HUES64 (cell line): ENCODE measurements around the gene DCUN1D3.
"Not testable (repeated sequence)": the region's sequence is repeated elsewhere in the genome, so short reads cannot be mapped to it uniquely, and the experiment has no call there.

ENCODE experiments used
- H3K27ac ChIP-seq: 2 replicates; pipeline ENCODE4 v1.7.0; 2013; ENCODE audit warnings: low read depth, low read length, inconsistent platforms
- H3K27me3 ChIP-seq: 2 replicates; pipeline ENCODE4 v1.6.1; 2013; ENCODE audit warnings: mild to moderate bottlenecking, low read length; ENCODE audit not compliant: insufficient read depth
- H3K36me3 ChIP-seq: 2 replicates; pipeline ENCODE4 v1.6.1; 2013; ENCODE audit warnings: mild to moderate bottlenecking, low read length; ENCODE audit not compliant: insufficient read depth
- H3K4me1 ChIP-seq: 2 replicates; pipeline ENCODE4 v1.6.1; 2013; ENCODE audit warnings: mild to moderate bottlenecking, low read length, moderate library complexity; ENCODE audit not compliant: insufficient read depth
- H3K4me3 ChIP-seq: 2 replicates; pipeline ENCODE4 v1.5.1; 2013; ENCODE audit warnings: mild to moderate bottlenecking, low read length, moderate library complexity
- H3K9ac ChIP-seq: 2 replicates; pipeline ENCODE4 v1.6.1; 2013; ENCODE audit warnings: mild to moderate bottlenecking, low read depth, low read length
- H3K9me3 ChIP-seq: 2 replicates; pipeline ENCODE4 v1.6.1; 2013; ENCODE audit warnings: low read depth, low read length; ENCODE audit not compliant: insufficient read depth
- WGBS: fragments of 150-250, 120-280 bp; methylation state at CpG from one replicate; pipeline ENCODE4 v1.1.7; 2013; ENCODE audit warnings: missing lambda C conversion rate; 5-methylcytosine and 5-hydroxymethylcytosine counted together

The DCUN1D3 gene

DNA sequence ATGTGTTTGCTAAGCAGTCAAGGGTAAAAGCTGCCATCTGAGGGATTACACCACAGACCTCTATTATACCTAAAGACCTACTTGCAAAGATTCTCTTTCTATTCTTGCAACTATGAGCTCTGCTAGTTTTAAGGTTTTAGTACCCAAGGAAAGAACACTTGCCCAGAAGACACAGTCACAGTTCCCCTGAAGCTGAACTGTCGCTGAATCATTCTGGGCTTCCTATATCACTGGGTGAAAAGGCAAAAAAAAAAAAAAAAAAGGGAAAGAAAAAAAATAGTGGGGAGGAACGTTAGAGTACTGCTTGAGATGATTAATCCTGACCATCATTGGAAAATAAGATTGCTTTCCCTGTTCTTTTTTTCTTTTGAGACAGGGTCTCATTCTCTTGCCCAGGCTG, 38.3 kb upstream of the DCUN1D3 start:
- Histone ChIP-seq H3K36me3 (no peaks in the 10 kb centered on the region), H3K27me3 (no peaks in the 10 kb centered on the region), H3K4me3 (no peak overlapping the region), H3K27ac (no peak overlapping the region), H3K9ac (no peak overlapping the region), H3K9me3 (no peaks in the 10 kb centered on the region), H3K4me1 (no peaks in the 10 kb centered on the region)
- WGBS, result 88% methylated on average over 2 of the region's 2 CpGs

DNA sequence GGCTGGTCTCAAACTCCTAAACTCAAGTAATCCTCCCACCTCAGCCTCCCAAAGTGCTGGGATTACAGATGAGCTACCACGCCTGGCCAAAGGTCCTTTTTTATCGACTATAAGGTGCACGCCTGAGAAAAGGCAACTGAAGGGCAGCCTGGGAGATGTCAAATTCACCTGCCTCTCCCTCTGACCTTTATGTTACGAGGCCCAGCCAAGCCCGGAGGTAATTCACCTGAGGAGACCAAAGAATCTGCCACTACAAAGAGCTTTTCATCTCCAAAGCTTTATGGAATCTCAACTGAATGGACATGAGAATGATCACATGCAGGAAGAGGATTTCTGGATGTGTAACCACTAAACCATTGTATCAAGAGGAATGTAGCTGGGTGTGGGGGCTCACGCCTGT, 37.6 kb upstream of the DCUN1D3 start:
- H3K27ac ChIP-seq, result no peak overlapping the region
- H3K27me3 ChIP-seq, result no peaks in the 10 kb centered on the region
- no peaks in the 10 kb centered on the region for H3K4me1 ChIP-seq
- no peak overlapping the region for H3K9ac ChIP-seq
- no peak overlapping the region for H3K4me3 ChIP-seq
- 96% methylated on average over 6 of the region's 6 CpGs for WGBS
- no peaks in the 10 kb centered on the region for H3K36me3 ChIP-seq
- H3K9me3 ChIP-seq, result no peaks in the 10 kb centered on the region

DNA sequence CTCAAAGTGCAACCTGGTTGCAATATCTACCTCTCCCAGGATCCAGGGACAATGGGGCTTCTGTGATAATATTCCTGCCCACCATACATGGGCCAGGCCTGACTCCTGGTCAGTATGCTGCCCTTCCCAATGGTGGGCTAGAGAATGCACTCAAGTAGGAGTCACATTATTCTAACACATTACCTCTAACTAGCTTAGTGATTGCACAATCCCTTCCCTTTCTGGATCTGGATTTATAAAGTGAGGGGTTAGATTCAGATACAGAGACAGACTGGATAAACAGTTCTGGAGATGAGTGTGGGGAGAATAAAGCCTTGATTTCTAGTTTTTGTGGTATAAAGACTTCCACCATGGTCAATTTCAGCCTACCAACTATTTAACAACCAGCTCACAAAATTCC, 33.4 kb upstream of the DCUN1D3 start:
- Histone ChIP-seq H3K4me1 (no peaks in the 10 kb centered on the region), H3K9me3 (no peaks in the 10 kb centered on the region), H3K27ac (no peak overlapping the region), H3K36me3 (no peaks in the 10 kb centered on the region), H3K27me3 (no peaks in the 10 kb centered on the region), H3K4me3 (no peak overlapping the region), H3K9ac (no peak overlapping the region)

DNA sequence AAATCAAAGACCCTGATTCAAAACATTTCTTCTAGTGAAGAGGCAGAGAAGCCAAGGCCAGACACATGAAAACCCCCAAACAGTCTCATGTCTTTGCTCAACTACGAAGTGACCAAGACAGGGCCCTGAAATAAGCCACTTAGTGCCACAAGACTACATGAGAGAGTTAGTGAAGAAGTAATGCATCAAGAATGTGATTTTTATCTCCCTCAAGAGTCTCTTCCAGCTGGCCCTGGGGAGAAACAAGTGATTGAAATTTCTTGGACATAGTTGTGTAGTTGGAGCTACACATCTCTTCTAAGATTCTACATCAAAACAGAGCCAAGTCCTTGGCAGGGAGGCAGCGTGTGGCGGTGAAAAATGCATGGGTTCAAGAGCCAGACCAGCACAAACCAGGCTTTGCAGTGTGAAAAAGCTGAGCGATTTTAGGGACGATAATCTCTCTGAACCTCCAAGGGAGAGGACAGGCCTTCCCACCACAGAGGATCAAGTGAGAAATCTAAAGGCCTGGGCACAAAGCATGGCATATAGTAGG, 31.0 kb upstream of the DCUN1D3 start:
- Histone ChIP-seq H3K36me3 (no peaks in the 10 kb centered on the region), H3K4me1 (no peaks in the 10 kb centered on the region), H3K4me3 (no peak overlapping the region), H3K9ac (no peak overlapping the region), H3K27ac (no peak overlapping the region), H3K27me3 (no peaks in the 10 kb centered on the region), H3K9me3 (no peaks in the 10 kb centered on the region)
- 96% methylated on average over 5 of the region's 5 CpGs for WGBS

DNA sequence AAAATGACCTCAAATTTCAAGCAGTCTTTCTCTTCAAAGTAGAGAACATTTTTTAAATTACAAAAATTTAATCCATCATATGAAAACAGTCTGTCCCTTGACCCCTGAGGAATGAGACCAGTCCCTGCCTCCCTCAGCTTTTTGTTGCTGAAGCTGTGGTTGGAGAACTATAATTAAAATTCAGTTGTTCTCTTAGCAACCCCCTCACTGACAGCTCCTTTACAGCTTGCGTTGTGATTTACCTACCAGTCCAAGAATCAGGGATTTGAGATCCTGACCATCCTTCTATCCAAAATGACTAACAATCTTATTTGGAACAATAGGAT, 30.2 kb upstream of the DCUN1D3 start:
- Histone ChIP-seq H3K27me3 (no peaks in the 10 kb centered on the region), H3K9ac (no peak overlapping the region), H3K9me3 (no peaks in the 10 kb centered on the region), H3K4me1 (no peaks in the 10 kb centered on the region), H3K36me3 (peaks cover 4% of the 10 kb centered on the region), H3K27ac (no peak overlapping the region), H3K4me3 (no peak overlapping the region)
- WGBS, result 84% methylated on average over 1 of the region's 1 CpG

DNA sequence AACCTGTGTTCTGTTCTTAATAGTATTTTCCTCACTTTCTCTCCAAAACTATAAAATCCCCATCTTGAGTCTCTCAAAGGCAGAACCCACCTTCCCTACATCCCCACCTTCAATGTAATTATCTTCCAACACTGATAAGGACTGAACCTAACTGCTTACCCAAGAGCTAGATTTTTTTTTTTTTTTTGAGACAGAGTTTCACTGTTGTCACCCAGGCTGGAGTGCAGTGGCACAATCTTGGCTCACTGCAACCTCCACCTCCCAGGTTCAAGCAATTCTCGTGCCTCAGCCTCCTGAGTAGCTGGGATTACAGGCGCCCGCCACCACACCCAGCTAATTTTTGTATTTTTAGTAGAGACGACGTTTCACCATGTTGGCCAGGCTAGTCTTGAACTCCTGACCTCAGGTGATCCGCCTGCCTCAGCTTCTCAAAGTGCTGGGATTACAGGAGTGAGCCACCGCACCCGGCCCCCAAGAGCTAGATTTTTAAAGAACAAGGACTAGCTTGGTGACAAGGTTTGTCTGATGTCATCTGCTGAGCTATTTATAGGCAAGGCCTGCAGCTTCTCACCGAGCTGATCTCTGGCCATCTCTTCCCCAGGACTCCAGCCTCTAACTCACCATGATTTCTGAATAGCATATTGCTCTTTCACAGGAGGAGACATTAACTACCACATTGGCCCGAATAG, 29.7 kb upstream of the DCUN1D3 start:
- not testable (repeated sequence) for H3K4me3 ChIP-seq, H3K36me3 ChIP-seq, H3K4me1 ChIP-seq, H3K9me3 ChIP-seq, H3K9ac ChIP-seq, H3K27ac ChIP-seq, H3K27me3 ChIP-seq
- WGBS, result 89% methylated on average over 10 of the region's 10 CpGs

DNA sequence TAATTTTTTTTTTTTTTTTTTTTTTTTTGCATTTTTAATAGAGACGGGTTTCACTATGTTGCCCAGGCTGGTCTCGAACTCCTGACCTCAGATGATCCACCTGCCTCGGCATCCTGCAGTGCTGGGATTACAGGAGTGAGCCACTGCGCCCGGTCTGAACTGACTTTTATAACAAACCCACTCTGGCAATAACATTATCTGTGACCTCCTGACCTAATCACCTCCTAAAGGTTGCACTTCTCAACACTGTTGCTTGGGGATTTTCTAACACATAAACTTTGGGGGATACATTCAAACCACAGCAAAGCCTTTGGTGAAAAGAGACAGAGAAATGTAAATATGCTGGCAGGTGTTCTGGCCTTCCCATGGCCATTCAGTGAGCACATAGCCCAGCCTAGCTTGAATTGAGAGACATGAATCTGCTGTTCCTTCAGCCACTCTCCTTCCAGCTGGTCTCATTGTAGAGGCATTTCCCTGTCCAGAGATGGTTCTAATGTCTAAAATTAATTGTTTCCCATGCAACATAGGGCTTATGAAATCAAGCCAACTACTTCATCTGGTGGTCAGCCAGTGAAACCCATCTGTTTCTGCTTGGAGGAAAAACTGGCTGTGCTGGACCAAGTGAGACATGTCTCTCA, 28.7 kb upstream of the DCUN1D3 start:
- Histone ChIP-seq H3K9ac (no peak overlapping the region), H3K27me3 (no peaks in the 10 kb centered on the region), H3K27ac (no peak overlapping the region), H3K4me1 (no peaks in the 10 kb centered on the region), H3K4me3 (no peak overlapping the region), H3K9me3 (no peaks in the 10 kb centered on the region), H3K36me3 (peaks cover 9% of the 10 kb centered on the region)
- WGBS, result 91% methylated on average over 5 of the region's 5 CpGs

DNA sequence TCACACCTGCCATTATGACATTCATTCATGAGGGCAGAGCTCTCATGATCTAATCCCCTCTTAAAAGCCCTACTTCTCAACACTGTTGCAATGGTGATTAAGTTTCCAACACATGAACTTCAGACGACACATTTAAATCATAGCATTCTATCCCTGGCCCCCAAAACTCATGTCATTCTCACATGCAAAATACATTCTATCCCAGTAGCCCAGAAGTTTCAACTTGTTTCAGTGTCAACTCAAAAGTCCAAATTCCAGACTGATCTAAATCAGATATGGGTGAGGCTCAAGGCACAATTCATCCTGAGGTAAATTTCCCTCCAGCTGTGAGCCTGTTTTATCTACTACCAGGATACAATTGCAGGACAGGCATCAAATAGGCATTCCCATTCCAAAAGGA, 25.6 kb upstream of the DCUN1D3 start:
- Histone ChIP-seq H3K9me3 (no peaks in the 10 kb centered on the region), H3K4me3 (no peak overlapping the region), H3K4me1 (no peaks in the 10 kb centered on the region), H3K9ac (no peak overlapping the region), H3K36me3 (peaks cover 9% of the 10 kb centered on the region), H3K27ac (no peak overlapping the region), H3K27me3 (no peaks in the 10 kb centered on the region)
- WGBS, result 88% methylated on average over 1 of the region's 1 CpG

DNA sequence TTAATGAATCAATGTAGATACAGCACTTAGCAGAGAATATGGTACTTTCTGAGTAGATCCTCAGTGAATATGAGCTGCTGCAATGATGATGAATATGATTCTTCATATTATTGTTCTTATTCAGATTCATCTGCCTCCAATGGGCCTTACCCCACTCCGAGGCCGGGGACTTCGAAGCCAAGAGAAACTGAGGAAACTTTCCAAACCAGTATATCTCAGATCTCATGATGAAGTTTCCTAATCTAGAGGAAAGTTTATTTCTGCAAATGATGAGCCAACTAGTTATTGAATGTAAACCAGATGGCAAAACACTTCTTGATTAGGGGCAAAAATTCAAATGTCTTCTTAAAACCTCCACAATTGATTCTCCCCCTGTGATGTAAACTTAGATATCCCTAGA, 23.7 kb upstream of the DCUN1D3 start:
- peaks cover 5% of the 10 kb centered on the region; the same call in 1 of the 2 replicates for H3K4me1 ChIP-seq
- H3K27ac ChIP-seq, result no peak overlapping the region
- H3K27me3 ChIP-seq, result no peaks in the 10 kb centered on the region
- peaks cover 13% of the 10 kb centered on the region for H3K36me3 ChIP-seq
- no peaks in the 10 kb centered on the region for H3K9me3 ChIP-seq
- H3K4me3 ChIP-seq, result no peak overlapping the region
- 80% methylated on average over 2 of the region's 3 CpGs for WGBS
- no peak overlapping the region for H3K9ac ChIP-seq

DNA sequence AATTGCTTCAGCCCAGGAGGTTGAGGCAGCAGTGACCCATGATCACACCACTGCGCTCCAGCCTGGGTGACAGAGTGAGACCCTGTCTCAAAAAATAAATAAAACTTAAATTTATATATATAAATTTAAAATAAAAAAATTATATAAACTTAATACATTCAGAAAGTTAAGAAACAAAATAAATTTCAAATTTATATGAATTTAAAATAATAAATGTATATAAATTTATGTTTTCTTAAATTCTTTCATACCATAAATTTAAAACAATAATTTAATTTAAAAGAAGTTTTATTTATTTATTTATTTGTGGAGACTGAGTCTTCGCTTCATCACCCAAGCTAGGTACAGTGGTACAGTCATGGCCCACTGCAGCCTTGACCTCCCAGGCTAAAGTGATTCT, 20.6 kb upstream of the DCUN1D3 start:
- H3K36me3 ChIP-seq, result peaks cover 13% of the 10 kb centered on the region
- WGBS, result 100% methylated on average over 1 of the region's 2 CpGs
- H3K27ac ChIP-seq, result no peak overlapping the region
- no peak overlapping the region for H3K9ac ChIP-seq
- no peaks in the 10 kb centered on the region for H3K9me3 ChIP-seq
- peaks cover 9% of the 10 kb centered on the region; the same call in 1 of the 2 replicates for H3K4me1 ChIP-seq
- H3K27me3 ChIP-seq, result no peaks in the 10 kb centered on the region
- H3K4me3 ChIP-seq, result no peak overlapping the region

DNA sequence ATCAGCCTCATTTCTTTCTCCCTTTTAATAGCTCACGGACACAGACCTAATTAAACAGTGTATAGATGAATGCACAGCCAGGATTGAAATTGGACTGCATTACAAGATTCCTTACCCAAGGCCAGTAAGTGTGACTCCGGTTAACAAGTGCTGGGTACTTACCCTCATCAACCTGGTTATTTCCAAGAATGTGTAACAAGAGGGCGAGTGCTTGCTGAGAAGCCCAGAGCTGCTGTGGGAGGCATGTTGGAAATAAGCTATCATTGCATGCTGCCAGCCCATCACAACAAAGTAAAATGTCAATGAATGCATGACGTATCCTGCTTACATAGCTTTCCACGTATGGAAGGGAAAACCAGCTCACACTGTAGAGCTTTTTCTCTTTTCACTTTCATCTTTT, 19.9 kb upstream of the DCUN1D3 start:
- WGBS, result over 99% methylated on average over 5 of the region's 5 CpGs

More for the DNA sequence above, 19.9 kb upstream of the DCUN1D3 start:
- peaks cover 9% of the 10 kb centered on the region; the same call in 1 of the 2 replicates for H3K36me3 ChIP-seq
- no peak overlapping the region for H3K4me3 ChIP-seq
- H3K9me3 ChIP-seq, result no peaks in the 10 kb centered on the region
- H3K27ac ChIP-seq, result no peak overlapping the region
- H3K4me1 ChIP-seq, result peaks cover 9% of the 10 kb centered on the region; the same call in 1 of the 2 replicates
- H3K9ac ChIP-seq, result no peak overlapping the region
- no peaks in the 10 kb centered on the region for H3K27me3 ChIP-seq
